RWPE1 (cell line): ENCODE data around the gene ZBTB17.

ENCODE experiments used
- CTCF ChIA-PET: fragments of 350-600 bp; sonication (Branson Sonifier 250); formaldehyde crosslinking; extraction: SDS; loops from one replicate; lab custom pipeline; 2021; lab: Yijun Ruan, JAX
- POLR2A ChIA-PET: fragments of 400-600 bp; formaldehyde crosslinking; extraction: SDS; loops from one replicate; lab custom pipeline; 2020; ENCODE audit warnings: antibody characterized with exemption; ENCODE audit not compliant: low non-redundant PET; lab: Yijun Ruan, JAX
- DNase-seq: peaks from one replicate; pipeline ENCODE4 v3.0.0; 2012; ENCODE audit warnings: low spot score
- H3K27ac ChIP-seq: fragments of 450-650 bp; 2 replicates; pipeline ENCODE4 v1.5.1; 2017
- TF ChIP-seq, protein P1 (sequence below): fragments of 450-650 bp; conservative IDR thresholded peaks from 2 replicates; pipeline ENCODE4 v1.5.1; 2017; ENCODE audit warnings: low read depth, mild to moderate bottlenecking

Gene ZBTB17

GRCh38 chr1:15997076-15997585, 21.2 kb upstream of the ZBTB17 start:
- ChIA-PET POLR2A (no interaction called here), CTCF (interaction anchor here (1.0 kb wide), 1 partner anchor 182 kb away, joined by 3 read pairs; no protein-coding TSS in a partner anchor)
- no peak for DNase-seq
- H3K27ac ChIP-seq, result no peak overlapping the region
- TF ChIP-seq, protein P1, sequence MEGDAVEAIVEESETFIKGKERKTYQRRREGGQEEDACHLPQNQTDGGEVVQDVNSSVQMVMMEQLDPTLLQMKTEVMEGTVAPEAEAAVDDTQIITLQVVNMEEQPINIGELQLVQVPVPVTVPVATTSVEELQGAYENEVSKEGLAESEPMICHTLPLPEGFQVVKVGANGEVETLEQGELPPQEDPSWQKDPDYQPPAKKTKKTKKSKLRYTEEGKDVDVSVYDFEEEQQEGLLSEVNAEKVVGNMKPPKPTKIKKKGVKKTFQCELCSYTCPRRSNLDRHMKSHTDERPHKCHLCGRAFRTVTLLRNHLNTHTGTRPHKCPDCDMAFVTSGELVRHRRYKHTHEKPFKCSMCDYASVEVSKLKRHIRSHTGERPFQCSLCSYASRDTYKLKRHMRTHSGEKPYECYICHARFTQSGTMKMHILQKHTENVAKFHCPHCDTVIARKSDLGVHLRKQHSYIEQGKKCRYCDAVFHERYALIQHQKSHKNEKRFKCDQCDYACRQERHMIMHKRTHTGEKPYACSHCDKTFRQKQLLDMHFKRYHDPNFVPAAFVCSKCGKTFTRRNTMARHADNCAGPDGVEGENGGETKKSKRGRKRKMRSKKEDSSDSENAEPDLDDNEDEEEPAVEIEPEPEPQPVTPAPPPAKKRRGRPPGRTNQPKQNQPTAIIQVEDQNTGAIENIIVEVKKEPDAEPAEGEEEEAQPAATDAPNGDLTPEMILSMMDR, result no peak

GRCh38 chr1:15994590-15995351, 18.9 kb upstream of the ZBTB17 start:
- H3K27ac ChIP-seq, result no peak overlapping the region
- peak; percentile 57 for DNase-seq
- ChIA-PET POLR2A (no interaction called here), CTCF (interaction anchor here (0.5 to 1.0 kb wide), 11 partner anchors 9 to 265 kb away, joined by 3 to 8 read pairs (median 4); no protein-coding TSS in a partner anchor)
- TF ChIP-seq, protein P1, result peak; percentile 80

GRCh38 chr1:15994081-15994480, 18.2 kb upstream of the ZBTB17 start:
- TF ChIP-seq, protein P1, result no peak
- H3K27ac ChIP-seq, result no peak overlapping the region
- CTCF ChIA-PET, result interaction anchor here (0.5 to 1.0 kb wide), 6 partner anchors 8 to 264 kb away, joined by 3 to 6 read pairs (median 5); no protein-coding TSS in a partner anchor
- POLR2A ChIA-PET, result no interaction called here
- no peak for DNase-seq

- ChIA-PET CTCF (interaction anchor here (0.7 to 1.0 kb wide), 3 partner anchors 8 to 78 kb away, joined by 3 to 5 read pairs (median 3); no protein-coding TSS in a partner anchor), POLR2A (no interaction called here)
- TF ChIP-seq, protein P1, result no peak
- no peak for DNase-seq
- no peak overlapping the region for H3K27ac ChIP-seq
Measured at GRCh38 chr1:15993666-15994065, 17.8 kb upstream of the ZBTB17 start.

- H3K27ac ChIP-seq, result no peak overlapping the region
- TF ChIP-seq, protein P1, result no peak
- DNase-seq, result no peak
- CTCF ChIA-PET, result interaction anchor here (0.6 to 0.9 kb wide), 3 partner anchors 8 to 120 kb away, joined by 3 read pairs; no protein-coding TSS in a partner anchor
- POLR2A ChIA-PET, result no interaction called here
Measured at GRCh38 chr1:15992582-15993500, 16.9 kb upstream of the ZBTB17 start.

DNA sequence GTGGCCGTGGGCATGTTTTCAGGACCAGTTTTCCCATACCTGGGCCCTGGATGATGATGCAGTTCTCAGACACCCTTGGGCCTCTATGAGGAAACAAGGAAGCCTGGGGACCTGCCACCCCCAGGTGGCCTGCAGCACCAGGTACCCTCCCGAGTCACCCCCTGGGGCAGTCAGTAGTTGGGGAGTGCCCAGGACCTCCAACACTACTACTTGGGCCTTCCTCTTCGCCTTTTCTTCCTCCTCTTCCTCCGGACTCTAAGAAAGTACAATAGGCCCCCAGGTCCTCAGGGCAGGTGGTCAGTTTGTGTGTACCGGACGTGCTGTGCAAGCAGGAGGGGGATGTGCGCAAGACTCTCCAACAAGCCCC, 16.3 kb upstream of the ZBTB17 start:
- CTCF ChIA-PET, result no interaction called here
- no peak for DNase-seq
- TF ChIP-seq, protein P1, result no peak
- H3K27ac ChIP-seq, result no peak overlapping the region
- POLR2A ChIA-PET, result no interaction called here
